ENCODE data around the gene ANO9. TPM values are rescaled to one million over a fixed set of nuclear protein-coding genes. Genes with fewer than 3 reads are reported as not detected.

Gene ANO9
- total RNA-seq, 4 donors from 2014 or later: 0.79 to 3.6 (median 3.1) TPM

- no peak for ATAC-seq (ENCODE audit: low FRiP score)
- DNase-seq (ENCODE audit: low spot score): no peak
- no peak for TF ChIP-seq CTCF (IDR thresholded peaks at IDR 0.05)
Observed at GRCh38 chr11:422249-422656, 19.6 kb downstream of the ANO9 start.

GRCh38 chr11:420911-421321 lies 20.9 kb downstream of the ANO9 start:
- no peak for ATAC-seq (ENCODE audit: low FRiP score)
- TF ChIP-seq CTCF (IDR thresholded peaks at IDR 0.05): no peak
- no peak for DNase-seq (ENCODE audit: low spot score)

GRCh38 chr11:420054-420910 lies 21.5 kb downstream of the ANO9 start:
- TF ChIP-seq CTCF (IDR thresholded peaks at IDR 0.05): no peak
- DNase-seq (ENCODE audit: low spot score): peak; percentile 9
- no peak for ATAC-seq (ENCODE audit: low FRiP score)

- no peak for TF ChIP-seq CTCF (IDR thresholded peaks at IDR 0.05)
- no peak for ATAC-seq (ENCODE audit: low FRiP score)
Observed at GRCh38 chr11:419248-420005, 22.4 kb downstream of the ANO9 start.

GRCh38 chr11:418343-419247 lies 23.2 kb downstream of the ANO9 start:
- no peak for TF ChIP-seq CTCF (IDR thresholded peaks at IDR 0.05)
- ATAC-seq (ENCODE audit: low FRiP score) (no peak), DNase-seq (ENCODE audit: low spot score) (no peak)

More at GRCh38 chr11:419248-420005, 22.4 kb downstream of the ANO9 start:
- DNase-seq (ENCODE audit: low spot score): peak; percentile 1

GRCh38 chr11:417652-418342 lies 24.0 kb downstream of the ANO9 start:
- no peak for ATAC-seq (ENCODE audit: low FRiP score)
- TF ChIP-seq CTCF (IDR thresholded peaks at IDR 0.05): no peak
- peak; percentile 17 for DNase-seq (ENCODE audit: low spot score)
